DOHH2 (cell line): Measurements from ENCODE around the gene KRTCAP2.
A peak's percentile ranks its signal among the peaks of the same experiment; 100 is the strongest.

ENCODE experiments used
- H3F3A ChIP-seq: fragments of 200-600 bp; sonication (generic), shearing (Covaris generic); 2 replicates; pipeline ENCODE4 v1.6.0; 2016; ENCODE audit warnings: antibody characterized with exemption, mild to moderate bottlenecking; ENCODE audit not compliant: control insufficient read depth, insufficient read depth
- H3K27ac ChIP-seq: fragments of 200-600 bp; sonication (generic); 2 replicates; pipeline ENCODE4 v1.5.1; 2014; ENCODE audit warnings: low read depth, mild to moderate bottlenecking, low read length, moderate library complexity
- H3K27me3 ChIP-seq: fragments of 200-600 bp; sonication (generic); 2 replicates; pipeline ENCODE4 v1.6.1; 2014; ENCODE audit warnings: mild to moderate bottlenecking, low read length, mixed read lengths; ENCODE audit not compliant: control insufficient read depth
- H3K36me3 ChIP-seq: fragments of 200-600 bp; sonication (generic); 2 replicates; pipeline ENCODE4 v1.6.1; 2014; ENCODE audit warnings: mild to moderate bottlenecking, low read length, moderate library complexity, mixed read lengths; ENCODE audit not compliant: control insufficient read depth
- H3K4me1 ChIP-seq: fragments of 200-600 bp; sonication (generic); 2 replicates; pipeline ENCODE4 v1.6.1; 2014; ENCODE audit warnings: mild to moderate bottlenecking, low read length, mixed read lengths; ENCODE audit not compliant: control insufficient read depth
- H3K4me2 ChIP-seq: fragments of 200-600 bp; sonication (generic); 2 replicates; pipeline ENCODE4 v1.6.0; 2014; ENCODE audit warnings: mild to moderate bottlenecking, low read length, moderate library complexity
- H3K4me3 ChIP-seq: fragments of 200-600 bp; sonication (generic); 2 replicates; pipeline ENCODE4 v1.5.1; 2014; ENCODE audit warnings: mild to moderate bottlenecking, low read length, mixed read lengths
- H3K79me2 ChIP-seq: fragments of 200-600 bp; sonication (generic); 2 replicates; pipeline ENCODE4 v1.6.1; 2014; ENCODE audit warnings: mild to moderate bottlenecking, low read length, mixed read lengths; ENCODE audit not compliant: control insufficient read depth
- H3K9me2 ChIP-seq: fragments of 200-600 bp; sonication (generic); replicated peaks from 2 replicates; pipeline ENCODE4 v1.6.1; 2014; ENCODE audit warnings: mild to moderate bottlenecking, low read length, mixed read lengths; ENCODE audit not compliant: control insufficient read depth
- H3K9me3 ChIP-seq: fragments of 200-600 bp; sonication (generic); 2 replicates; pipeline ENCODE4 v1.6.1; 2014; ENCODE audit warnings: antibody characterized with exemption, low read length, mixed read lengths; ENCODE audit not compliant: control insufficient read depth, insufficient read depth
- H4K20me1 ChIP-seq: fragments of 200-600 bp; sonication (generic); 2 replicates; pipeline ENCODE4 v1.6.0; 2014; ENCODE audit warnings: low read depth, mild to moderate bottlenecking, antibody characterized with exemption, low read length, moderate library complexity; ENCODE audit not compliant: control insufficient read depth, insufficient read depth
- CTCF ChIP-seq: fragments of 200-600 bp; sonication (generic); IDR thresholded peaks from one replicate; pipeline ENCODE4 v1.5.1; 2014; ENCODE audit warnings: antibody characterized with exemption, mild to moderate bottlenecking, low read depth, low read length; ENCODE audit not compliant: poor library complexity, severe bottlenecking
- EZH2phosphoT487 ChIP-seq: fragments of 200-600 bp; sonication (generic); IDR thresholded peaks from 2 replicates; pipeline ENCODE4 v1.6.1; 2017; ENCODE audit warnings: borderline replicate concordance, mild to moderate bottlenecking, antibody characterized with exemption, low read length, moderate library complexity, mixed read lengths

KRTCAP2 gene

GRCh38 chr1:155185783-155186066 lies 12.6 kb upstream of the KRTCAP2 start:
- peak overlapping the region; percentile 52; the same call in 1 of the 2 replicates for H3K4me3 ChIP-seq
- no peak for TF ChIP-seq CTCF
- no peak for TF ChIP-seq EZH2phosphoT487
- H3K9me3 ChIP-seq, result no peaks in the 10 kb centered on the region
- peaks cover 24% of the 10 kb centered on the region for H3K4me1 ChIP-seq
- no peaks in the 10 kb centered on the region for H3K79me2 ChIP-seq
- H3K4me2 ChIP-seq, result peak overlapping the region; percentile 60
- H3K36me3 ChIP-seq, result no peaks in the 10 kb centered on the region
- H4K20me1 ChIP-seq, result no peaks in the 10 kb centered on the region
- H3F3A ChIP-seq, result no peaks in the 10 kb centered on the region
- H3K27ac ChIP-seq, result 0 out of 2 replicates have a peak overlapping the region, but pooled peaks have one; percentile 27
- H3K27me3 ChIP-seq, result no peaks in the 10 kb centered on the region
- no peaks in the 10 kb centered on the region for H3K9me2 ChIP-seq

DNA sequence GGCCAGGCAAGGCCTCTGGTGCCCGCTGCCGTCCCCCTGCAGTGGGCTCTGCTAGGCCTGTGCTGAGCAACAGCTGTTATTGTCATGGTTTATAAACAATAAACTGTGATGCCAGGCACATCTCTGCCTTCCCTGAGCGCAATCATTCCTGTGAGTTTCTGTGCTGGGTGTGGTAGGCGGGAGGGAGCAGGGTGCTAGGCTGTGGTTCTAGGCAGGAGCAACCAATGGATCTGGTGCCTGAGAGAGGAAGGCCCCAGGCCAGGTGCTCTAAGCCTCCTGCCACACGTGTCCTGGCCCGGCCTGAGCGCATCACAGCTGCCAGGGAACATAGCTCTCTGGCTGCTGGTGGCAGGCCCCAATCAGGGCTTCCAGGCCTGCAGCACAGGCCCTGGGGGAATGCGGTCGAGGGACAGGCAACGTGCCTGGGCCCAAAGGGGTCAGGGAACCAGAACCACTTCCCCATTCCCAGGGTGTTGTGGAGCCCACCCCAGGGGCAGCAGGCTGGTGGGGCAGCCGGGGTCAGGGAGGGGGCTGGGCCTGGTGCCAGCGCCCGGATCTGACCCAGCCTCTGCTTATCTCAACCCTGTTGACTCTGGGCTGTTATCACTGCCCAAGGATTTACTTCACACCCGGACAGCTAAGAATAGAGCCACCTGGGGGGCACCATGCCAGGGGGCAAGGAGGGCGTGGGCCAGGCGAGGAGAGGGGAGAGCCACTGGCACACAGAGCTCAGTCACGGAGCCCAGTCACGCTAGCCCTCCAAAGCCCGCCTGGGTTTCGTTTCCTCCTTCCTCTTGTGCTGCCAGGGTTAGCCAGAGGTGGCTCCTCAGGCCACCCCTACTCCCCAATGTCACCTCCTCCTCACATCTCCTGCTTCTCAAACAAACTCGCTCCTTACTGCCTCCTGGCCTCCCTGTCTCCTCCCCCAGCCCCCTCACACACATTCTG lies 12.0 kb upstream of the KRTCAP2 start:
- TF ChIP-seq EZH2phosphoT487, result no peak
- peak; percentile 49 for TF ChIP-seq CTCF
- Histone ChIP-seq H3K9me2 (no peaks in the 10 kb centered on the region), H3K36me3 (no peaks in the 10 kb centered on the region), H3F3A (no peaks in the 10 kb centered on the region), H3K4me3 (peak overlapping the region; percentile 52), H3K27me3 (no peaks in the 10 kb centered on the region), H3K27ac (0 out of 2 replicates have a peak overlapping the region, but pooled peaks have one; percentile 27), H3K4me1 (peaks cover 24% of the 10 kb centered on the region), H3K4me2 (peak overlapping the region; percentile 60), H4K20me1 (no peaks in the 10 kb centered on the region), H3K9me3 (no peaks in the 10 kb centered on the region), H3K79me2 (no peaks in the 10 kb centered on the region)

DNA sequence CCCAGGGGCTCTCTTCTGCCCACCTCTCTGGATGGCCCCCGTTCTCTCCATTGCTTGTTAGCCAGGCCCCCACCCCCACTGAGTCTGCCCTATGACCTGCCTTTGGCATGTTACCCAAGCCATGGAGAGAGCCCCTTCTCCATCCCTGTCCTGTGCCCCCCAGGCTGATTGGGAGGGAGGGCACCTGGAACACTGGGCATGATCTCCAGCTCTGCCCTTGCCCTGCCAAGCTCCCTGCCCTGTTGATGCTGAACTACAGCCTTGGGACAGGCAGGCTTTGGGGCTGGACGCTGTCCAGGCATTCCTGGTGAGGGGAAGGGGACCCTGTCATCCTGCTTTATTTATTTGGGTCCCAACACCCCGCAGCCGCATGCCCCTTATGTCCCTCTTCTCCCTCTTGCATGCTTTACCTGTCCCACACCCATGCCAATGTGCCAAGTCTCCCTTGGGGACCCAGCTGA lies 11.3 kb upstream of the KRTCAP2 start:
- Histone ChIP-seq H3K9me2 (no peaks in the 10 kb centered on the region), H3K4me3 (peak overlapping the region; percentile 52; the same call in 1 of the 2 replicates), H3K9me3 (no peaks in the 10 kb centered on the region), H3K79me2 (no peaks in the 10 kb centered on the region), H3K27ac (no peak overlapping the region), H3K27me3 (no peaks in the 10 kb centered on the region), H4K20me1 (no peaks in the 10 kb centered on the region), H3K36me3 (peaks cover 5% of the 10 kb centered on the region; the same call in 1 of the 2 replicates), H3K4me2 (peak overlapping the region; percentile 60), H3K4me1 (peaks cover 26% of the 10 kb centered on the region), H3F3A (no peaks in the 10 kb centered on the region)
- TF ChIP-seq CTCF, result no peak
- TF ChIP-seq EZH2phosphoT487, result no peak
